Measurements from ENCODE around the gene CBLB. TPM values are rescaled to one million over a fixed set of nuclear protein-coding genes. Genes with fewer than 3 reads are reported as not detected.

The CBLB gene
- total RNA-seq, 2 experiments from 2014 or later, result 142 to 144 TPM

DNA sequence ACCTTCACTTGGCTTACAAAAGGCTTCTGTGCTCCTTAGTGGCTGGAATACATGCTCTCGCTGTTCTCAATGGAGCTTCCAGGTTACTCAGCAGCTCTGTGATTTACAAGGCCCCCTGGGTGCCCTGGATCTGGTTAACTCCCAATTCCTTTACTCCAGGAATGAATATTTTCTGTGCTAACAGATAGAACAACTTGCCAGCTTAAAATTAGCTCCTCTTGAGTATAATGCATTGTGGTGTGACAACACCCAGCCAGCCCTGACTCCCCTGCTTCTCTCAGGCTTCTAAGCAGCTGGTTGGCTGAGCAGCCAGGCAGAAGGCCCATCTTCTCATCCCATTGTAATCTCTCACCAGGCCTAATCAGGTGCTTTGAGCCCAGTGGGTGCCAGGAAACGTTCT lies 255.7 kb downstream of the CBLB start:
- CTCF ChIA-PET, result no interaction called here
- POLR2A ChIA-PET, result no interaction called here

GRCh38 chr3:105611304-105612192 lies 257.3 kb downstream of the CBLB start:
- CTCF ChIA-PET, result no interaction called here
- POLR2A ChIA-PET, result no interaction called here

- POLR2A ChIA-PET, result no interaction called here
- CTCF ChIA-PET, result no interaction called here
Measured at GRCh38 chr3:105610473-105610872, 258.3 kb downstream of the CBLB start.

DNA sequence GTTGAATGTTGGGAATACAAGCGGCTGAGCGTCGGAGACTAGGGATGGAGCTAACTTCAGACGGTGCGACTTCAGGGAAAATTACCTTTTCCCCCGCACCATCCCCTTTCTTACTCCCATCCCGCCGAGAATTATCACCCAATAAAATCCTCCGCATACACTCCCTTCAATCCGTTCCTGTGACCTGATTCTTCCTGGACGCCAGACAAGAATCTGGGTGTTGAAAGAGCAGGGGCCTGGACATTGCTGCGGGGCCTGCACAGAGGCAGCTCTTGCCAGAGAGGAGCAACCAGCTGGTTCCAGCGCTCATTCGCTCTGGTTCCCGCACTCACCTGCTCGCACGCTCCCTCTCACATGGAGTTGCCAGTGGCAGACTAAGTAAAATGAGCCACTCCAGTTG lies 260.2 kb downstream of the CBLB start:
- POLR2A ChIA-PET, result no interaction called here
- CTCF ChIA-PET, result no interaction called here

GRCh38 chr3:105606016-105606415 lies 262.8 kb downstream of the CBLB start:
- ChIA-PET POLR2A (no interaction called here), CTCF (no interaction called here)
